NT2/D1 (cell line): ENCODE data around the gene NTNG1.
A peak's percentile ranks its signal among the peaks of the same experiment; 100 is the strongest.
"Not testable (repeated sequence)": the region's sequence is repeated elsewhere in the genome, so short reads cannot be mapped to it uniquely, and the experiment has no call there.

ENCODE experiments used
- DNase-seq: peaks from one replicate; pipeline ENCODE4 v3.0.0-alpha.2; 2011; ENCODE audit warnings: low read depth, low spot score
- H3K27me3 ChIP-seq: 2 replicates; pipeline ENCODE4 v1.6.0; 2011; ENCODE audit warnings: mild to moderate bottlenecking; ENCODE audit not compliant: insufficient read length, insufficient read depth
- H3K36me3 ChIP-seq: 2 replicates; pipeline ENCODE4 v1.6.1; 2011; ENCODE audit warnings: mild to moderate bottlenecking, low read length, mixed read lengths; ENCODE audit not compliant: insufficient read depth, insufficient read length
- H3K4me1 ChIP-seq: 2 replicates; pipeline ENCODE4 v1.5.1; 2011; ENCODE audit not compliant: insufficient read depth, insufficient read length
- H3K4me3 ChIP-seq: 2 replicates; pipeline ENCODE4 v1.5.1; 2011; ENCODE audit warnings: low read depth; ENCODE audit not compliant: insufficient read length
- H3K9ac ChIP-seq: 2 replicates; pipeline ENCODE4 v1.6.0; 2011; ENCODE audit warnings: low read depth; ENCODE audit not compliant: insufficient read length
- H3K9me3 ChIP-seq: 2 replicates; pipeline ENCODE4 v1.5.1; 2011; ENCODE audit warnings: mild to moderate bottlenecking, low read length; ENCODE audit not compliant: insufficient read depth
- SUZ12 ChIP-seq: IDR thresholded peaks from 2 replicates; pipeline ENCODE4 v1.6.1; 2011; ENCODE audit not compliant: insufficient read length, insufficient read depth; ENCODE audit errors: extremely low read depth
- YY1 ChIP-seq: IDR thresholded peaks from 2 replicates; pipeline ENCODE4 v1.6.1; 2011; ENCODE audit not compliant: insufficient read length, insufficient read depth
- ZNF274 ChIP-seq: IDR thresholded peaks from 2 replicates; pipeline ENCODE4 v1.6.1; 2011; ENCODE audit warnings: mild to moderate bottlenecking, low read depth, low read length

The NTNG1 gene

GRCh38 chr1:107140703-107141490 is at the start of gene NTNG1:
TSS of gene NTNG1 (plus strand) at chr1:107141039.
- TF ChIP-seq YY1, result no peak
- no peak for TF ChIP-seq SUZ12
- no peak for TF ChIP-seq ZNF274
- Histone ChIP-seq H3K36me3 (no peaks in the 10 kb centered on the region), H3K4me3 (peak within 1 kb of the TSS; percentile 62), H3K9ac (peak within 1 kb of the TSS; percentile 58), H3K9me3 (no peaks in the 10 kb centered on the region), H3K4me1 (no peaks in the 10 kb centered on the region), H3K27me3 (peaks cover 10% of the 10 kb centered on the region)
- DNase-seq, result peak; percentile 48

GRCh38 chr1:107091418-107091817 is 49.4 kb upstream of the NTNG1 start:
- H3K9ac ChIP-seq, result no peak overlapping the region
- H3K4me3 ChIP-seq, result no peak overlapping the region
- no peak for TF ChIP-seq SUZ12
- TF ChIP-seq YY1, result no peak
- no peak for TF ChIP-seq ZNF274
- no peaks in the 10 kb centered on the region for H3K4me1 ChIP-seq
- no peaks in the 10 kb centered on the region for H3K27me3 ChIP-seq
- no peaks in the 10 kb centered on the region for H3K36me3 ChIP-seq
- H3K9me3 ChIP-seq, result no peaks in the 10 kb centered on the region
- DNase-seq, result no peak

- H3K36me3 ChIP-seq, H3K9me3 ChIP-seq, H3K4me1 ChIP-seq, DNase-seq, H3K4me3 ChIP-seq, H3K27me3 ChIP-seq, H3K9ac ChIP-seq: not testable (repeated sequence)
Observed at GRCh38 chr1:107093395-107093794, 47.4 kb upstream of the NTNG1 start.

- Histone ChIP-seq H3K9ac (no peak overlapping the region), H3K4me1 (no peaks in the 10 kb centered on the region)
- no peak for DNase-seq
Observed at GRCh38 chr1:107095647-107096046, 45.2 kb upstream of the NTNG1 start.

GRCh38 chr1:107096690-107097089 is 44.1 kb upstream of the NTNG1 start:
- Histone ChIP-seq H3K4me3 (no peak overlapping the region), H3K9me3 (no peaks in the 10 kb centered on the region), H3K27me3 (no peaks in the 10 kb centered on the region), H3K9ac (no peak overlapping the region), H3K36me3 (no peaks in the 10 kb centered on the region), H3K4me1 (no peaks in the 10 kb centered on the region)
- no peak for DNase-seq
- no peak for TF ChIP-seq SUZ12
- no peak for TF ChIP-seq YY1
- no peak for TF ChIP-seq ZNF274

More at GRCh38 chr1:107095647-107096046, 45.2 kb upstream of the NTNG1 start:
- Histone ChIP-seq H3K4me3 (no peak overlapping the region), H3K27me3 (no peaks in the 10 kb centered on the region), H3K9me3 (no peaks in the 10 kb centered on the region), H3K36me3 (no peaks in the 10 kb centered on the region)
- TF ChIP-seq SUZ12, result no peak
- no peak for TF ChIP-seq YY1
- no peak for TF ChIP-seq ZNF274

- TF ChIP-seq ZNF274 (no peak), SUZ12 (no peak), YY1 (no peak)
- no peaks in the 10 kb centered on the region for H3K36me3 ChIP-seq
- DNase-seq, result no peak
- no peaks in the 10 kb centered on the region for H3K4me1 ChIP-seq
- H3K9ac ChIP-seq, result no peak overlapping the region
- H3K4me3 ChIP-seq, result no peak overlapping the region
- no peaks in the 10 kb centered on the region for H3K27me3 ChIP-seq
- H3K9me3 ChIP-seq, result no peaks in the 10 kb centered on the region
Observed at GRCh38 chr1:107098961-107099360, 41.9 kb upstream of the NTNG1 start.

GRCh38 chr1:107100331-107100984 is 40.4 kb upstream of the NTNG1 start:
- Histone ChIP-seq H3K4me3 (no peak overlapping the region), H3K27me3 (no peaks in the 10 kb centered on the region), H3K9me3 (no peaks in the 10 kb centered on the region), H3K4me1 (no peaks in the 10 kb centered on the region), H3K36me3 (no peaks in the 10 kb centered on the region), H3K9ac (no peak overlapping the region)
- TF ChIP-seq ZNF274 (no peak), YY1 (no peak), SUZ12 (no peak)
- DNase-seq, result no peak

GRCh38 chr1:107105914-107106313 is 34.9 kb upstream of the NTNG1 start:
- Histone ChIP-seq H3K27me3 (no peaks in the 10 kb centered on the region), H3K9ac (no peak overlapping the region), H3K9me3 (no peaks in the 10 kb centered on the region), H3K36me3 (no peaks in the 10 kb centered on the region), H3K4me3 (no peak overlapping the region), H3K4me1 (no peaks in the 10 kb centered on the region)
- no peak for DNase-seq
- TF ChIP-seq SUZ12 (no peak), YY1 (no peak), ZNF274 (no peak)
